Measurements from ENCODE around the gene DCC.

DNA sequence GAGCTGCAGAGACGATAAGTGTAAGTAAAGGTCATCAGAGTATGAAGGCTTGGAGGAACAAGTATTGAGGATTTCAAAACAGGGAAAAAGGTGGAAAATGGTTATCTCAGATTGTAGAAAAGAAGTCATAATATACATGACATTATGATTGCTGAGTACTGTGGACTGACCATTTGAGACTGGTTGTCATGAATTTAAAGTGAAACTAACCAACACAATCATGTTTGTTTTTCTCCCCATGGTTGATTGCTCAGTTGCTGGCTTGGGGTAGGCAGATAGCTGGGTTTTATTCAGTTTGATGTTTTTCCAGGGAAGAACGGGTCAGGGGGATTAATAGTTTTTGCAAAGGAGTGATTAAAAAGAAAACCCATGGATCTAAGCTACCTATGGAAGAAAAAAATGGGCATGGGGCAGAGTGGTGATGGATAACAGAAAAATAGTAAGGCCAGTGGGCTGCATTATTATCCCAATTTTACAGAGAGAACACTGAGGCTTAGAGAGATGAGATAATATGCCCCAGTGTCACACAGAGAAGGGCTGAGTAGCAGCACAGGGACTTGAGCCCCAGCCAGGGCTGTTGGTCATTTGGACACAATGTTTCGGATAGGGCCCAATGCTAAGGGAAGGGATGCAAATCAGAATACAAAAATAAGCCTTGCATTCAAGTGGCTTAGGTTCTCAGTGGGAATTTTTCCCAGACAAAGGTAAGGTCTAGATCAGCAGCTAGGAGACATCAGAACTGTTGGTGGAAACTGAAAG, 885.7 kb downstream of the DCC start:
- TF ChIP-seq, protein P1, sequence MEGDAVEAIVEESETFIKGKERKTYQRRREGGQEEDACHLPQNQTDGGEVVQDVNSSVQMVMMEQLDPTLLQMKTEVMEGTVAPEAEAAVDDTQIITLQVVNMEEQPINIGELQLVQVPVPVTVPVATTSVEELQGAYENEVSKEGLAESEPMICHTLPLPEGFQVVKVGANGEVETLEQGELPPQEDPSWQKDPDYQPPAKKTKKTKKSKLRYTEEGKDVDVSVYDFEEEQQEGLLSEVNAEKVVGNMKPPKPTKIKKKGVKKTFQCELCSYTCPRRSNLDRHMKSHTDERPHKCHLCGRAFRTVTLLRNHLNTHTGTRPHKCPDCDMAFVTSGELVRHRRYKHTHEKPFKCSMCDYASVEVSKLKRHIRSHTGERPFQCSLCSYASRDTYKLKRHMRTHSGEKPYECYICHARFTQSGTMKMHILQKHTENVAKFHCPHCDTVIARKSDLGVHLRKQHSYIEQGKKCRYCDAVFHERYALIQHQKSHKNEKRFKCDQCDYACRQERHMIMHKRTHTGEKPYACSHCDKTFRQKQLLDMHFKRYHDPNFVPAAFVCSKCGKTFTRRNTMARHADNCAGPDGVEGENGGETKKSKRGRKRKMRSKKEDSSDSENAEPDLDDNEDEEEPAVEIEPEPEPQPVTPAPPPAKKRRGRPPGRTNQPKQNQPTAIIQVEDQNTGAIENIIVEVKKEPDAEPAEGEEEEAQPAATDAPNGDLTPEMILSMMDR (IDR thresholded peaks at IDR 0.05), result no peak
- TF ChIP-seq CBX8 (IDR thresholded peaks at IDR 0.05), result no peak
- TF ChIP-seq EP300 (IDR thresholded peaks at IDR 0.05), result no peak
- TF ChIP-seq, protein P2, sequence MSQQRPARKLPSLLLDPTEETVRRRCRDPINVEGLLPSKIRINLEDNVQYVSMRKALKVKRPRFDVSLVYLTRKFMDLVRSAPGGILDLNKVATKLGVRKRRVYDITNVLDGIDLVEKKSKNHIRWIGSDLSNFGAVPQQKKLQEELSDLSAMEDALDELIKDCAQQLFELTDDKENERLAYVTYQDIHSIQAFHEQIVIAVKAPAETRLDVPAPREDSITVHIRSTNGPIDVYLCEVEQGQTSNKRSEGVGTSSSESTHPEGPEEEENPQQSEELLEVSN (IDR thresholded peaks at IDR 0.05; ENCODE audit: borderline replicate concordance, low read depth), result no peak
- no peak for TF ChIP-seq POLR2A (IDR thresholded peaks at IDR 0.05; ENCODE audit: low read length)
- no peak for TF ChIP-seq SMC3 (IDR thresholded peaks at IDR 0.05)
- TF ChIP-seq, protein P3, sequence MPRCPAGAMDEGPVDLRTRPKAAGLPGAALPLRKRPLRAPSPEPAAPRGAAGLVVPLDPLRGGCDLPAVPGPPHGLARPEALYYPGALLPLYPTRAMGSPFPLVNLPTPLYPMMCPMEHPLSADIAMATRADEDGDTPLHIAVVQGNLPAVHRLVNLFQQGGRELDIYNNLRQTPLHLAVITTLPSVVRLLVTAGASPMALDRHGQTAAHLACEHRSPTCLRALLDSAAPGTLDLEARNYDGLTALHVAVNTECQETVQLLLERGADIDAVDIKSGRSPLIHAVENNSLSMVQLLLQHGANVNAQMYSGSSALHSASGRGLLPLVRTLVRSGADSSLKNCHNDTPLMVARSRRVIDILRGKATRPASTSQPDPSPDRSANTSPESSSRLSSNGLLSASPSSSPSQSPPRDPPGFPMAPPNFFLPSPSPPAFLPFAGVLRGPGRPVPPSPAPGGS (IDR thresholded peaks at IDR 0.05), result no peak
- no peak for TF ChIP-seq EHMT2 (IDR thresholded peaks at IDR 0.05; ENCODE audit: low read depth)
- TF ChIP-seq, protein P4, sequence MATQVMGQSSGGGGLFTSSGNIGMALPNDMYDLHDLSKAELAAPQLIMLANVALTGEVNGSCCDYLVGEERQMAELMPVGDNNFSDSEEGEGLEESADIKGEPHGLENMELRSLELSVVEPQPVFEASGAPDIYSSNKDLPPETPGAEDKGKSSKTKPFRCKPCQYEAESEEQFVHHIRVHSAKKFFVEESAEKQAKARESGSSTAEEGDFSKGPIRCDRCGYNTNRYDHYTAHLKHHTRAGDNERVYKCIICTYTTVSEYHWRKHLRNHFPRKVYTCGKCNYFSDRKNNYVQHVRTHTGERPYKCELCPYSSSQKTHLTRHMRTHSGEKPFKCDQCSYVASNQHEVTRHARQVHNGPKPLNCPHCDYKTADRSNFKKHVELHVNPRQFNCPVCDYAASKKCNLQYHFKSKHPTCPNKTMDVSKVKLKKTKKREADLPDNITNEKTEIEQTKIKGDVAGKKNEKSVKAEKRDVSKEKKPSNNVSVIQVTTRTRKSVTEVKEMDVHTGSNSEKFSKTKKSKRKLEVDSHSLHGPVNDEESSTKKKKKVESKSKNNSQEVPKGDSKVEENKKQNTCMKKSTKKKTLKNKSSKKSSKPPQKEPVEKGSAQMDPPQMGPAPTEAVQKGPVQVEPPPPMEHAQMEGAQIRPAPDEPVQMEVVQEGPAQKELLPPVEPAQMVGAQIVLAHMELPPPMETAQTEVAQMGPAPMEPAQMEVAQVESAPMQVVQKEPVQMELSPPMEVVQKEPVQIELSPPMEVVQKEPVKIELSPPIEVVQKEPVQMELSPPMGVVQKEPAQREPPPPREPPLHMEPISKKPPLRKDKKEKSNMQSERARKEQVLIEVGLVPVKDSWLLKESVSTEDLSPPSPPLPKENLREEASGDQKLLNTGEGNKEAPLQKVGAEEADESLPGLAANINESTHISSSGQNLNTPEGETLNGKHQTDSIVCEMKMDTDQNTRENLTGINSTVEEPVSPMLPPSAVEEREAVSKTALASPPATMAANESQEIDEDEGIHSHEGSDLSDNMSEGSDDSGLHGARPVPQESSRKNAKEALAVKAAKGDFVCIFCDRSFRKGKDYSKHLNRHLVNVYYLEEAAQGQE (IDR thresholded peaks at IDR 0.05), result no peak
- TF ChIP-seq RFX5 (IDR thresholded peaks at IDR 0.05), result no peak

Data from A549 (cell line).